Fibroblast of peridontal ligament (primary cell): ENCODE results near the gene ERC1.
"Not testable (repeated sequence)": the region's sequence is repeated elsewhere in the genome, so short reads cannot be mapped to it uniquely, and the experiment has no call there.

Experiments used
- DNase-seq: peaks from one replicate; pipeline ENCODE4 v3.0.0-alpha.2; 2010; ENCODE audit errors: extremely low read depth

ERC1 gene

GRCh38 chr12:1022032-1022970 lies 31.3 kb downstream of the ERC1 start:
- no peak for DNase-seq

- DNase-seq: no peak
Measured at GRCh38 chr12:1030779-1031178, 39.8 kb downstream of the ERC1 start.

GRCh38 chr12:1034243-1034642 lies 43.2 kb downstream of the ERC1 start:
- no peak for DNase-seq

- DNase-seq: no peak
Measured at GRCh38 chr12:1034751-1035457, 43.9 kb downstream of the ERC1 start.

GRCh38 chr12:1041478-1041877 lies 50.5 kb downstream of the ERC1 start:
- DNase-seq: no peak

- no peak for DNase-seq
Measured at GRCh38 chr12:1044199-1044598, 53.2 kb downstream of the ERC1 start.

- DNase-seq: peak; percentile 62
Measured at GRCh38 chr12:1044696-1045095, 53.7 kb downstream of the ERC1 start.

GRCh38 chr12:1046727-1047126 lies 55.7 kb downstream of the ERC1 start:
- DNase-seq: no peak

- DNase-seq: no peak
Measured at GRCh38 chr12:1047898-1048660, 57.1 kb downstream of the ERC1 start.

GRCh38 chr12:1050059-1050707 lies 59.2 kb downstream of the ERC1 start:
- no peak for DNase-seq

GRCh38 chr12:1051672-1052071 lies 60.6 kb downstream of the ERC1 start:
- not testable (repeated sequence) for DNase-seq

- no peak for DNase-seq
Measured at GRCh38 chr12:1053690-1054089, 62.7 kb downstream of the ERC1 start.

- DNase-seq: no peak
Measured at GRCh38 chr12:1054117-1054870, 63.3 kb downstream of the ERC1 start.

- DNase-seq: no peak
Measured at GRCh38 chr12:1056390-1056789, 65.4 kb downstream of the ERC1 start.

GRCh38 chr12:1058423-1058822 lies 67.4 kb downstream of the ERC1 start:
- no peak for DNase-seq

GRCh38 chr12:1059162-1059561 lies 68.1 kb downstream of the ERC1 start:
- no peak for DNase-seq

GRCh38 chr12:1063852-1064251 lies 72.8 kb downstream of the ERC1 start:
- DNase-seq: no peak

GRCh38 chr12:1064317-1064716 lies 73.3 kb downstream of the ERC1 start:
- DNase-seq: no peak

GRCh38 chr12:1065629-1066028 lies 74.6 kb downstream of the ERC1 start:
- no peak for DNase-seq

GRCh38 chr12:1069846-1070245 lies 78.8 kb downstream of the ERC1 start:
- DNase-seq: no peak

GRCh38 chr12:1071182-1071581 lies 80.2 kb downstream of the ERC1 start:
- DNase-seq: no peak
